ENCODE measurements around the gene ALOX15. TPM values are rescaled to one million over a fixed set of nuclear protein-coding genes. Genes with fewer than 3 reads are reported as not detected.
"Not testable (repeated sequence)": the region's sequence is repeated elsewhere in the genome, so short reads cannot be mapped to it uniquely, and the experiment has no call there.

The ALOX15 gene
- total RNA-seq, 1 donor from 2014 or later = not detected

DNA sequence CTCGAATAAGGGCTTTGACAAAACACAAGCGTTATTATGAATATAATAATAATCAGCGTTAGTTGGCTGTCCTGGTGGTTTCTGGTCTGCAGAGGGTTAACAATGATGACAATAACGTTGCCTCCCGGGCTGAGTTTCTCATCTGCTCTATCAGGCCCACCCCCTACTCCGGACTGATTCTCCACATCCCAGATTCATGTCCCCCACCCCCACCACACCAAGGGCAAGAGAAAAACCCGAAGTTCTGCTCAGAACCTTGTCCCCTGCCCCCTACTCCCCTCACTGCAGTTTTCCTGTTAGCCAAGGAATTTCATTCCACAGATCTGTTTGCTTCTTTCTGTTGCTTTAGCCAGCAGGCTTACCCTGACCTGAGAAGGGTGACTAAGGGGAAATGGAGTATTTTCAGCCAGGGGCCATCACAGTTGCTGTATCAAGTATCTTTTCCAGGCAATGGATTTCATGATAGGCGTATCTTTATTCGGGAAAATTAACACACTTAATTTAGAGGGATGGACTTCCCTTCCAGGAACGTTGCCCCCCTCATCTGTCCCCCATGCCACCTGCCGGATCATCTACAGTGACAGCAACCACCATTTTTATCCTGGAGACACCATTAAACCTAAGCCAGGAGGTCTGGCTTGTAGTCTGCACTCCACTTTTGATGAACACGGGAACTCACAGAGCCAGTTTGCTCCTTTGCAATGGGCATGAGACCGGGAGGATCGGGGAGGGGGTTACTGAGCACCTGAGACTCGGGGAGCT lies 23.7 kb downstream of the ALOX15 start:
- DNase-seq (ENCODE audit: low spot score) = no peak

DNA sequence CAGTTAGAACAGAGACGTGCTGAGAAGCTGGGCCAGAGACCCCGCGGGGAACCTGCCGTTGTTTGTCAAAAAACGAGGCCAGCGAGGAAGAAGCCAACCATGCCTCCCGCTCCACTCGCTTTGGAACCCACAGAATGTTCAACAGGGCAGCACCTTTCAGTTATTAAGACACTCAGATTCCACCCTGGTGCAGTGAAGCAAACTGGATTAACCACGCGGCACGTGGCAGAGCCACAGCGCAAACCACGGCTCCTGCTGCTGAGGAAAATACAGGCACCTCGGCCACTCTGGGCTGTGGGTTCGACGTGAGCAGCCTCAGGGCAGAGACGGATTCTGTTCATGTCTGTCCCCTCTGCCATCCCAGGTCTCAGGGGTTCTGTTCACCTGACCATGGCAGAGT lies 24.4 kb downstream of the ALOX15 start:
- DNase-seq (ENCODE audit: low spot score) = no peak

DNA sequence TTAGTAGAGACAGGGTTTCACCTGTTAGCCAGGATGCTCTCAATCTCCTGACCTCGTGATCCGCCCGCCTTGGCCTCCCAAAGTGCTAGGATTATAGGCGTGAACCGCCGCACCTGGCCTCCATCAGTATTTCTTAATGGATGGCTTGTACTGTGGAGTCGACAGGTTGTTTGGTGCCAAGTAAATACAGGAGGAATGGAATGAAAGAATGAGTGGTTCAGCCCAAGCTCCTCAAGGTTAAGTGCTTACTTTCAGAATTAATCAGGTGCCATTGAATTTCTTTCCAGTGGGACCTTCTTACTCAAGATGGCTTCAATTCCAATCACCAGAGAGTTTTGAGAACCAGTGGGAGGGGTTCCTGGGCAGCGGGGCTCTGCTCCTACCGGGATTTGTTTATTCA lies 25.0 kb downstream of the ALOX15 start:
- no peak for DNase-seq (ENCODE audit: low spot score)

GRCh38 chr17:4610656-4611055 lies 30.8 kb downstream of the ALOX15 start:
- no peak for DNase-seq (ENCODE audit: low spot score)

DNA sequence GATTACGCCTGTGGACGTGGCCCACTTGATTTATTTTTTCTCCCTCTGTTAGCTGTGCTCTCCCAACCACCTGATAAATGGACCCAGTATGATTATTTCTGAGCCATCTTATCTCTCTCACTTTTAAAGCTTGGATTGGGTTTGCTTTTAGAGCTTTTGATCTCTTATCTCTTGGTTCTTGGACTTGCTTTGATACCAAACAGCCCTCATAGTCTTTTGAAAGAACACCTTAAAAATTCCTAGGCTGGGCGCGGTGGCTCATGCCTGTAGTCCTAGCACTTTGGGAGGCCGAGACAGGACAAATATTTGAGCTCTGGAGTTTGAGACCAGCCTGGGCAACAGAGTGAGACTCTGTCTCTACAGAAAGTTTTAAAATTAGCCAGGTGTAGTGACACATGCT lies 31.3 kb downstream of the ALOX15 start:
- DNase-seq (ENCODE audit: low spot score) = peak; percentile 50

GRCh38 chr17:4609761-4610160 lies 31.7 kb downstream of the ALOX15 start:
- DNase-seq (ENCODE audit: low spot score) = no peak

GRCh38 chr17:4607773-4608187 lies 33.7 kb downstream of the ALOX15 start:
- DNase-seq (ENCODE audit: low spot score) = peak; percentile 97

GRCh38 chr17:4607261-4607741 lies 34.2 kb downstream of the ALOX15 start:
- no peak for DNase-seq (ENCODE audit: low spot score)

GRCh38 chr17:4605826-4606225 lies 35.7 kb downstream of the ALOX15 start:
- no peak for DNase-seq (ENCODE audit: low spot score)

GRCh38 chr17:4604736-4605135 lies 36.7 kb downstream of the ALOX15 start:
- not testable (repeated sequence) for DNase-seq (ENCODE audit: low spot score)

DNA sequence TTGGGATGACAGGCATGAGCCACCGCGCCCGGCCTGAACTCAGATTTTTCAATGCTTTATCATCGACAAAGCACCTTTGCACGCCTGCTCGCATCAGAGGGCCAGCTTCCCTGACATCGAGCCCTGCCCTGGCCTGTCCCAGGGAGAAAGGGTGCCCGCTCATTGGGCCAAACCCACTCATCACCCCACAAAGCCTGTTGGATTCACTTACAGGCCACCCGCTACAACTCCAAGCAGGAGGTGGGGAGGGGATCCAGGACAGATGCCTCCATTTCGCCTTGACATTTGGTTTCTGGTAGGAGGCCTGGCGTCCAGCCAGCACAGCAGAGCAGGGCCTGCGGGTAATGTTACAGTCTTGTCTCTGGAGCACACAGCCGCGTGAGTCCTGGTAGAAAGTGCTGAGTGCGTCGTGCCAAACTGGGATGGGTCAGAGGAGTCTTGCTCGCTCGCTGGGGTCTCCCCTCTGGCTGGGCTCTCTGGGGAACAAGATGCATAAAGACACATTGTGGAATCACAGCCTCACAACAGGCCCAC lies 37.3 kb downstream of the ALOX15 start:
- DNase-seq (ENCODE audit: low spot score) = peak; percentile 95

- DNase-seq (ENCODE audit: low spot score) = no peak
Measured at GRCh38 chr17:4602041-4602440, 39.4 kb downstream of the ALOX15 start.

- no peak for DNase-seq (ENCODE audit: low spot score)
Measured at GRCh38 chr17:4601326-4601725, 40.2 kb downstream of the ALOX15 start.

- no peak for DNase-seq (ENCODE audit: low spot score)
Measured at GRCh38 chr17:4600563-4600962, 40.9 kb downstream of the ALOX15 start.

GRCh38 chr17:4599505-4600281 lies 41.8 kb downstream of the ALOX15 start:
- peak; percentile 98 for DNase-seq (ENCODE audit: low spot score)

DNA sequence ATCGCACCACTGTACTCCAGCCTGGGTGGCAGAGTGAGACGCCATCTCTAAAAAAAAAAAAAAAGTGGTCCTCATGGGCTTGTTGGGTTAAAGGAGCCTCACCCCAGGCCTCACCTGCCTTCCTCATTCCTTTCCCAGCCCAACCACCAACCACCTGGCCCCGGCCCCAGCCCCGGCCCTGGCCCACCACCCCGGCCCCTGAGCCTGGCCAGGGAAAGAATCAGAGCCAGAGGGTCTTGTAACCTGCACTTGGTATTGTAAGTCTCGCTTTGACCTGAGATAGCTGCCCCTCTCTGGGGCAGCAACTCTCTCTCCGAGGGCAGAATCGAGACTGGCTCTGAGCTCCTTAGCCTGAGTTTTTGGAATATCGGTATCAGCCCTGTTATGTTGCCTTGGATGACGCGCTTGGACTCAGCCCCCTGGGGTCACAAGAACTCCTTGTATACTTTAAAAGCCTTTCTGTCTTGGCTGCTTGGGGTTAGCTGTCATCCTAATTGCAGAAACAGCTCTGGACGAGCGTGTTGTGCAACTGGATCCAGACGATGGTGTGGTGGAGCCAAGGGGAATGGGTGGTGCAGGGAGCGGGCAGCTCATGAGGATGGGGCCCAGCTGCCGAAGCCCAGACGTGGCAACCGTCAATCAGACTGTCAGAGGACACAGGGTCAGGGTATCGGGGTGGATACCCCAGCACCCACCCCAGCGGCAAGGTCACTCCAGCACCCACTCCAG lies 42.5 kb downstream of the ALOX15 start:
- DNase-seq (ENCODE audit: low spot score) = peak; percentile 95

GRCh38 chr17:4597975-4598374 lies 43.5 kb downstream of the ALOX15 start:
- no peak for DNase-seq (ENCODE audit: low spot score)

DNA sequence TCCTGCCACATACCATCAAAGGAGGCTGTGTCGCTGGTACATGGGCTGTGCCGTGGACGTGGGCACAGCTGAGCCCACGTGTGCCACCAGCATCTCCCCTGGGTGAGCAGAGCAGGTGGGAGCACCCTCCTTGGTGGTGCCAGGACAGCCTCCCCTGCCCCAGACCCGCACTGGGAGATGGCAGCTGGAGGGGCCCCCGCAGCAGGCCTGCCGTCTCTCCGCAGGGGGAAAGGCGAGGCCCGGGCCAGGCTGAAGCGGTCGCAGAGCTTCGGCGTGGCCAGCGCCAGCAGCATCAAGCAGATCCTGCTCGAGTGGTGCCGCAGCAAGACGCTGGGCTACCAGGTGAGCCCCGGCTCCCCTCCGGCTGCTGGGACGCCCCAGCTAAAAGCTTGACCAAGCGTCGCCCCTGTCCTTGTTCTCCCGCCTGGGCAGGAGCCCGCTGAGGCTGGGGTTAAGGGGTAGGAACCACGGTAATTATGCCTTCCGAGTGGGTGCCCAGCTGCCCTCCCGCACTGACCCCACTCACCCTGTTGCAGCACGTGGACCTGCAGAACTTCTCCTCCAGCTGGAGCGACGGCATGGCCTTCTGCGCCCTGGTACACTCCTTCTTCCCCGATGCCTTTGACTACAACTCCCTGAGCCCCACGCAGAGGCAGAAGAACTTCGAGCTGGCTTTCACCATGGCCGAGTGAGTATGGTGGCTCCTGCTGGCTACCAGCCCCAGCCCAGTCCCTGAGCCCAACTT lies 44.7 kb downstream of the ALOX15 start:
- no peak for DNase-seq (ENCODE audit: low spot score)

GRCh38 chr17:4595685-4596342 lies 45.7 kb downstream of the ALOX15 start:
- DNase-seq (ENCODE audit: low spot score) = not testable (repeated sequence)

DNA sequence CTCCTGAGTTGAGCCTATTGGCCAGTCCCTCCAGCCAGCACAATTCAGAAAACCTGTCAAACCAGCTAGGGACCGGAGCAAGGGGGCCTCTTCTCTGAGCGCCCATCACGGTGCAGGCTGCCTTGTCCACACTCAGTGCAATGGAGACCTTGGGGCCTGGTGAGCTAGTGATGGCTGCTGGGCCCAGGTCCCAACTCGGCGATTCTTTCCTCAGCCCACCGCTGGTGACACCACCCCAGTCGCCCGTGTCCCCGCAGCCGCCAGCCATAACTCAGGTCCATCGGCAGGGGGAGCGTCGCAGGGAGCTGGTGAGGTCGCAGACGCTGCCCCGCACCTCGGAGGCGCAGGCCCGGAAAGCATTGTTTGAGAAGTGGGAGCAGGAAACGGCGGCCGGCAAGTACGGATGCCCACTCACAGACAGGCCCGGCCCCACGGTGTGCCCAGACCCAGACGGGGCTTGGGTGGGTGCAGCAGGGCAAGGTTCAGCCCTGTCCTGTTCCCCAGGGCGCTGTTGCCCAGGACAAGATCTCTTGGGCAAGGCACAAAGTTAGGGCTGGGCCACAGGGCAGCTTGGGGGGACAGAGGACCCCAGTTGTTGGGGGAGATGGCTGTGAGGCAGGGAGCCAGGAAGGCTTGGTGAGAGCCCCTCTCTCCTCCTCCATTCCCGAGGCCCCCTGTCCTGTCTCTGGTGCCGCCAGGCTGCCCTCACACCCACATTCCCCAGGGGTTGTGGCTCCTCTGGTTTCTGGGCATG lies 46.4 kb downstream of the ALOX15 start:
- no peak for DNase-seq (ENCODE audit: low spot score)

Measured in umbilical cord (tissue), 2 donors.